Adrenal gland (tissue), 5 donors: ENCODE results near the gene ATP1B1.

Experiments
- CTCF ChIP-seq, 6 experiments: fragments of 450-650 bp in 4 of 6; fragments of 200-600 bp in 2 of 6; sonication (generic) in 1 of 6; IDR thresholded peaks; 1 replicate in 5 of 6; 2 replicates in 1 of 6; pipeline versions ENCODE4 v1.5.1 to v1.8.0; 2016 to 2021; ENCODE audit warnings: antibody characterized with exemption in 6 of 6, mild to moderate bottlenecking in 2 of 6, moderate library complexity in 1 of 6
- POLR2A ChIP-seq, 2 donors: fragments of 450-650 bp; IDR thresholded peaks; one replicate each; pipeline ENCODE4 v1.6.1; 2017; ENCODE audit warnings: antibody characterized with exemption in 2 of 2, mild to moderate bottlenecking in 2 of 2, moderate library complexity in 1 of 2
- donor health status: DM: no; HTN: no; CAD: no.

GRCh38 chr1:169133228-169133576 lies 26.7 kb downstream of the ATP1B1 start:
- TF ChIP-seq CTCF (IDR thresholded peaks at IDR 0.05) (no peak), POLR2A (IDR thresholded peaks at IDR 0.05) (no peak)
